K562 (cell line): ENCODE measurements around the gene PACS2. TPM values are rescaled to one million over a fixed set of nuclear protein-coding genes. Genes with fewer than 3 reads are reported as not detected.

Experiments
- ATAC-seq: fragments of 200-7000 bp; cut with Tn5 transposase; 3 replicates; pipeline ENCODE4 v1.9.1; 2020; ENCODE audit warnings: moderate library complexity
- BruUV-seq: library from RNA; stranded (reverse); fragments of 400-500 nt; replicated peaks from 2 replicates; lab custom pipeline; 2021; lab: Mats Ljungman, UMichigan
- CTCF ChIA-PET: fragments of 300-600 bp; formaldehyde crosslinking; extraction: SDS; loops from one replicate; lab custom pipeline; 2021; ENCODE audit warnings: low intra/inter-chr PET ratio; lab: Yijun Ruan, JAX
- POLR2A ChIA-PET: fragments of 300-600, 350-650 bp; sonication (Branson Sonifier 250); formaldehyde crosslinking; extraction: SDS; loops from one replicate; lab custom pipeline; 2021; ENCODE audit warnings: antibody characterized with exemption, inconsistent platforms; lab: Yijun Ruan, JAX
- DNase-seq, 4 experiments: peaks; one replicate each; pipeline versions ENCODE4 v3.0.0 to v3.0.0-alpha.2; 2011 to 2018; ENCODE audit warnings: low spot score in 3 of 4, mixed read lengths in 3 of 4; ENCODE audit errors: extremely low read depth in 1 of 4
- FAIRE-seq: peaks from 2 replicates; lab custom pipeline; 2011; peaks lifted over from hg19 to GRCh38; lab: Jason Lieb, UNC
- H2AFZ ChIP-seq: 2 replicates; pipeline ENCODE4 v1.6.0; 2011; ENCODE audit warnings: low read depth, low read length, control low read depth, inconsistent platforms
- H3K27ac ChIP-seq: fragments of 200-600 bp; 3 replicates; pipeline ENCODE4 v1.8.0; 2011; ENCODE audit warnings: low read depth, mild to moderate bottlenecking, control low read depth, inconsistent platforms, low read length, moderate library complexity, mixed read lengths; ENCODE audit errors: extremely low read depth
- H3K27me3 ChIP-seq, 2 experiments: fragments of 300-600 bp in 1 of 2; 2 replicates in 1 of 2; 3 replicates in 1 of 2; pipeline versions ENCODE4 v1.6.0 to v1.8.0; 2011; ENCODE audit warnings: inconsistent platforms in 2 of 2, low read length in 2 of 2, mild to moderate bottlenecking in 1 of 2, mixed read lengths in 1 of 2, moderate library complexity in 1 of 2; ENCODE audit not compliant: control insufficient read depth in 2 of 2, insufficient read depth in 2 of 2
- H3K36me3 ChIP-seq: fragments of 300-600 bp; 3 replicates; pipeline ENCODE4 v1.8.0; 2011; ENCODE audit warnings: mild to moderate bottlenecking, low read length, inconsistent platforms; ENCODE audit not compliant: control insufficient read depth, insufficient read depth
- H3K4me1 ChIP-seq, 2 experiments: fragments of 200-600 bp in 1 of 2; replicated peaks in 1 of 2; 2 replicates in 1 of 2; 3 replicates in 1 of 2; pipeline versions ENCODE4 v1.5.1 to v1.8.0; 2011; ENCODE audit warnings: inconsistent platforms in 2 of 2, low read length in 2 of 2, mild to moderate bottlenecking in 1 of 2, mixed read lengths in 1 of 2, moderate library complexity in 1 of 2; ENCODE audit not compliant: control insufficient read depth in 2 of 2, insufficient read depth in 2 of 2
- H3K4me2 ChIP-seq: 2 replicates; pipeline ENCODE4 v1.6.1; 2011; ENCODE audit warnings: low read length, control low read depth, inconsistent platforms, mixed read lengths; ENCODE audit not compliant: insufficient read depth
- H3K4me3 ChIP-seq: fragments of 200-600 bp; sonication (generic), shearing (Covaris generic); 2 replicates; pipeline ENCODE4 v1.5.1; 2016; ENCODE audit warnings: control low read depth, inconsistent platforms
- H3K79me2 ChIP-seq: fragments of 200-600 bp; 3 replicates; pipeline ENCODE4 v1.8.0; 2011; ENCODE audit warnings: low read length, inconsistent platforms; ENCODE audit not compliant: control insufficient read depth, insufficient read depth
- H3K9ac ChIP-seq, 2 experiments: 2 replicates each; pipeline versions ENCODE4 v1.6.0 to v1.6.1; 2011; ENCODE audit warnings: low read depth in 2 of 2, low read length in 2 of 2, control low read depth in 1 of 2, inconsistent platforms in 1 of 2, mild to moderate bottlenecking in 1 of 2, mixed read lengths in 1 of 2; ENCODE audit not compliant: insufficient read depth in 1 of 2
- H3K9me1 ChIP-seq: one replicate; pipeline ENCODE4 v1.6.0; 2011; ENCODE audit warnings: inconsistent platforms, mild to moderate bottlenecking, low read length, moderate library complexity; ENCODE audit not compliant: control insufficient read depth, insufficient read depth
- H3K9me3 ChIP-seq: replicated peaks from 2 replicates; pipeline ENCODE4 v1.5.1; 2011; ENCODE audit warnings: low read depth, low read length, inconsistent platforms; ENCODE audit not compliant: control insufficient read depth, insufficient read depth
- H4K20me1 ChIP-seq: replicated peaks from 2 replicates; pipeline ENCODE4 v1.6.1; 2011; ENCODE audit warnings: low read length, inconsistent platforms, mixed read lengths; ENCODE audit not compliant: control insufficient read depth, insufficient read depth
- DNMT1 ChIP-seq: fragments of 450-650 bp; IDR thresholded peaks from 2 replicates; pipeline ENCODE4 v1.6.1; 2016; ENCODE audit warnings: antibody characterized with exemption, mild to moderate bottlenecking
- EWSR1 ChIP-seq: fragments of 450-650 bp; IDR thresholded peaks from 2 replicates; pipeline ENCODE4 v1.6.1; 2018; ENCODE audit warnings: borderline replicate concordance, mild to moderate bottlenecking, low read depth, moderate library complexity; ENCODE audit not compliant: partially characterized antibody
- JUNB ChIP-seq: fragments of 450-650 bp; formaldehyde crosslinking; conservative IDR thresholded peaks from 2 replicates; pipeline ENCODE4 v1.4.0; 2020; ENCODE audit warnings: mild to moderate bottlenecking
- JUND ChIP-seq, 2 experiments: IDR thresholded peaks; 2 replicates in 1 of 2; 3 replicates in 1 of 2; pipeline ENCODE4 v1.6.1; 2011; ENCODE audit warnings: borderline replicate concordance in 2 of 2, low read depth in 2 of 2, low read length in 2 of 2, improper control_type of control experiment in 1 of 2, missing biosample characterization in 1 of 2, missing genetic modification characterization in 1 of 2, missing genetic modification reagents in 1 of 2
- MYNN ChIP-seq, 2 experiments: sonication (generic); formaldehyde crosslinking in 1 of 2; IDR thresholded peaks; 2 replicates each; pipeline versions ENCODE4 v1.5.0 to v1.6.1; 2016 to 2020; ENCODE audit warnings: antibody characterized with exemption in 1 of 2, missing genetic modification reagents in 1 of 2
- POLR2A ChIP-seq: fragments of 450-650 bp; conservative IDR thresholded peaks from 2 replicates; pipeline ENCODE4 v1.6.1; 2016
- RFX1 ChIP-seq: fragments of 450-650 bp; IDR thresholded peaks from 2 replicates; pipeline ENCODE4 v1.6.1; 2016; ENCODE audit warnings: mild to moderate bottlenecking, moderate library complexity
- THAP12 ChIP-seq: fragments of 250-450 bp; sonication (Bioruptor Pico); IDR thresholded peaks from 2 replicates; pipeline ENCODE4 v1.9.0; 2021; ENCODE audit warnings: mild to moderate bottlenecking, inconsistent platforms
- ZMIZ1 ChIP-seq, 2 experiments: fragments of 150-350 bp in 1 of 2; IDR thresholded peaks; 2 replicates each; pipeline ENCODE4 v1.6.1; 2012 to 2016; ENCODE audit warnings: low read depth in 2 of 2, low read length in 2 of 2, mild to moderate bottlenecking in 1 of 2, moderate library complexity in 1 of 2
- ZNF3 ChIP-seq: fragments of 250-450 bp; sonication (Bioruptor Pico); IDR thresholded peaks from 2 replicates; pipeline ENCODE4 v1.5.0; 2021; ENCODE audit warnings: mild to moderate bottlenecking, moderate library complexity
- ZNF655 ChIP-seq: fragments of 250-450 bp; sonication (Bioruptor Pico); IDR thresholded peaks from 2 replicates; pipeline ENCODE4 v1.5.0; 2021
- WGBS: fragments of 100-300 bp; shearing (Covaris generic); methylation state at CpG from one replicate; pipeline ENCODE4 v1.1.6; 2016; ENCODE audit warnings: low coverage, mixed read lengths; ENCODE audit not compliant: insufficient coverage; ENCODE audit errors: missing lambda C conversion rate; 5-methylcytosine and 5-hydroxymethylcytosine counted together
- in situ Hi-C: fragments of 300-500 bp; cut with MboI; formaldehyde crosslinking; loops from 4 replicates; pipeline ENCODE4 v1.15.0; 2018; ENCODE audit warnings: inconsistent platforms, mixed read lengths
- intact Hi-C: fragments of 100-400 bp; cut with micrococcal nuclease; formaldehyde crosslinking; loops from 2 replicates; pipeline ENCODE4 v1.14.2; 2022
- polyA plus RNA-seq, 8 experiments: library from polyadenylated mRNA; depleted of rRNA in 4 of 8; stranded (reverse) in 5 of 8; unstranded in 3 of 8; fragments of >200 nt; fragmentation: Nextera tagmentation in 2 of 8; fragmentation: Illumina TruSeq in 1 of 8; extraction: Ambion mirVana in 2 of 8; extraction: Trizol in 1 of 8; gene quantifications; 2 replicates each; pipeline versions ENCODE4 v1.2.1 to v1.2.3, GENCODE V29; 2011 to 2014; ENCODE audit warnings: inconsistent platforms in 1 of 8, missing spikeins in 1 of 8
- total RNA-seq, 7 experiments: library from RNA; depleted of rRNA in 6 of 7; stranded (reverse); fragments of >200 nt in 6 of 7; fragmentation: Illumina TruSeq in 2 of 7; extraction: Trizol in 2 of 7; gene quantifications; 2 replicates each; pipeline versions ENCODE4 v1.2.1 to v1.2.3, GENCODE V29; 2011 to 2021; ENCODE audit warnings: low replicate concordance in 1 of 7
- TF ChIP-seq, protein P1 (sequence below): fragments of 200-800 bp; sonication (Bioruptor generic); IDR thresholded peaks from 2 replicates; pipeline ENCODE4 v1.6.1; 2017; ENCODE audit warnings: missing genetic modification characterization, missing compliant biosample characterization

Gene PACS2
- total and polyA plus RNA-seq, 9 of the 15 experiments (the other 6 are each of a cell fraction or from before 2014, with no cell fraction given): 0.11 to 20.8 (median 9.9) TPM

- no peak for TF ChIP-seq ZMIZ1 (IDR thresholded peaks at IDR 0.05; ENCODE audit: low read depth in 2 of 2, low read length in 2 of 2)
- no peak for TF ChIP-seq MYNN (IDR thresholded peaks at IDR 0.05)
- TF ChIP-seq MYNN (CRISPR knock-in tag; IDR thresholded peaks at IDR 0.05): no peak
- no peak for TF ChIP-seq DNMT1
- TF ChIP-seq JUNB (CRISPR knock-in tag): no peak
These were observed 10.3 kb downstream of the PACS2 start (continued) for GRCh38 chr14:105324871-105325270.

- no peak for DNase-seq
- in situ Hi-C loops: no loop called here
- Histone ChIP-seq H3K9ac (0 out of 4 replicates have a peak overlapping the region, but pooled peaks of 1 of the 2 experiments have one; percentile 6), H3K27ac (no peak overlapping the region), H3K9me3 (no peaks in the 10 kb centered on the region), H3K27me3 (no peaks in the 10 kb centered on the region), H3K79me2 (peaks cover 8% of the 10 kb centered on the region; the same call in 2 of the 3 replicates), H3K4me2 (no peak overlapping the region), H3K36me3 (no peaks in the 10 kb centered on the region), H3K9me1 (peaks cover 3% of the 10 kb centered on the region), H2AFZ (no peak overlapping the region), H3K4me1 (peaks cover 4 to 66% of the 10 kb centered on the region in 2 experiments; a peak in 4 of 5 replicates), H4K20me1 (peaks cover 10% of the 10 kb centered on the region), H3K4me3 (no peak overlapping the region)
- ChIA-PET POLR2A (no interaction called here), CTCF (no interaction called here)
- intact Hi-C loops: no loop called here
- no peak for ATAC-seq
- 83% methylated on average over 7 of the region's 9 CpGs for WGBS
- no TSS peak for BruUV-seq
- FAIRE-seq: no peak
- TF ChIP-seq ZNF3 (CRISPR knock-in tag): no peak
- TF ChIP-seq RFX1: no peak
- TF ChIP-seq THAP12 (CRISPR knock-in tag): no peak
- no peak for TF ChIP-seq ZNF655 (CRISPR knock-in tag)
- TF ChIP-seq, protein P1, sequence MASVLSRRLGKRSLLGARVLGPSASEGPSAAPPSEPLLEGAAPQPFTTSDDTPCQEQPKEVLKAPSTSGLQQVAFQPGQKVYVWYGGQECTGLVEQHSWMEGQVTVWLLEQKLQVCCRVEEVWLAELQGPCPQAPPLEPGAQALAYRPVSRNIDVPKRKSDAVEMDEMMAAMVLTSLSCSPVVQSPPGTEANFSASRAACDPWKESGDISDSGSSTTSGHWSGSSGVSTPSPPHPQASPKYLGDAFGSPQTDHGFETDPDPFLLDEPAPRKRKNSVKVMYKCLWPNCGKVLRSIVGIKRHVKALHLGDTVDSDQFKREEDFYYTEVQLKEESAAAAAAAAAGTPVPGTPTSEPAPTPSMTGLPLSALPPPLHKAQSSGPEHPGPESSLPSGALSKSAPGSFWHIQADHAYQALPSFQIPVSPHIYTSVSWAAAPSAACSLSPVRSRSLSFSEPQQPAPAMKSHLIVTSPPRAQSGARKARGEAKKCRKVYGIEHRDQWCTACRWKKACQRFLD (CRISPR knock-in tag): no peak
- TF ChIP-seq EWSR1: no peak
- TF ChIP-seq JUND (IDR thresholded peaks at IDR 0.05; ENCODE audit: borderline replicate concordance, low read depth, low read length): no peak
- no peak for TF ChIP-seq JUND (tag; IDR thresholded peaks at IDR 0.05; ENCODE audit: borderline replicate concordance, low read depth, low read length)
- TF ChIP-seq POLR2A: no peak
These were observed 10.8 kb downstream of the PACS2 start for GRCh38 chr14:105325303-105325702.
